ENCODE results near the gene WNT7B. TPM values are rescaled to one million over a fixed set of nuclear protein-coding genes. Genes with fewer than 3 reads are reported as not detected.

WNT7B gene
- total and polyA plus RNA-seq, 8 donors, result 0.06 to 2.0 TPM; not detected in 6

GRCh38 chr22:45992737-45993136 is 15.8 kb upstream of the WNT7B start:
- no peaks in the 10 kb centered on the region for H3K36me3 ChIP-seq
- H3K27ac ChIP-seq, result no peak overlapping the region
- 77 to 84% (median 81%) methylated on average over 3 of the region's 3 CpGs for WGBS, 5 donors
- no peak overlapping the region for H3K4me3 ChIP-seq
- intact Hi-C loops (cut with DNase I; ENCODE audit: low total_unique reads), result no loop called here
- peaks cover 21 to 36% (median 34%) of the 10 kb centered on the region in 4 donors for H3K4me1 ChIP-seq
- TF ChIP-seq POLR2A (IDR thresholded peaks at IDR 0.05), result no peak
- TF ChIP-seq, protein P1, sequence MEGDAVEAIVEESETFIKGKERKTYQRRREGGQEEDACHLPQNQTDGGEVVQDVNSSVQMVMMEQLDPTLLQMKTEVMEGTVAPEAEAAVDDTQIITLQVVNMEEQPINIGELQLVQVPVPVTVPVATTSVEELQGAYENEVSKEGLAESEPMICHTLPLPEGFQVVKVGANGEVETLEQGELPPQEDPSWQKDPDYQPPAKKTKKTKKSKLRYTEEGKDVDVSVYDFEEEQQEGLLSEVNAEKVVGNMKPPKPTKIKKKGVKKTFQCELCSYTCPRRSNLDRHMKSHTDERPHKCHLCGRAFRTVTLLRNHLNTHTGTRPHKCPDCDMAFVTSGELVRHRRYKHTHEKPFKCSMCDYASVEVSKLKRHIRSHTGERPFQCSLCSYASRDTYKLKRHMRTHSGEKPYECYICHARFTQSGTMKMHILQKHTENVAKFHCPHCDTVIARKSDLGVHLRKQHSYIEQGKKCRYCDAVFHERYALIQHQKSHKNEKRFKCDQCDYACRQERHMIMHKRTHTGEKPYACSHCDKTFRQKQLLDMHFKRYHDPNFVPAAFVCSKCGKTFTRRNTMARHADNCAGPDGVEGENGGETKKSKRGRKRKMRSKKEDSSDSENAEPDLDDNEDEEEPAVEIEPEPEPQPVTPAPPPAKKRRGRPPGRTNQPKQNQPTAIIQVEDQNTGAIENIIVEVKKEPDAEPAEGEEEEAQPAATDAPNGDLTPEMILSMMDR (IDR thresholded peaks at IDR 0.05), result no peak
- TF ChIP-seq EP300 (IDR thresholded peaks at IDR 0.05), result no peak
- no peak for TF ChIP-seq POLR2AphosphoS5 (IDR thresholded peaks at IDR 0.05)
- H3K9me3 ChIP-seq, result no peaks in the 10 kb centered on the region
- H3K27me3 ChIP-seq, result no peaks in the 10 kb centered on the region
- DNase-seq, result no peak

GRCh38 chr22:45991098-45991497 is 14.1 kb upstream of the WNT7B start:
- no peaks in the 10 kb centered on the region for H3K27me3 ChIP-seq
- peaks cover 0 to 3% (median 2%) of the 10 kb centered on the region in 4 donors for H3K9me3 ChIP-seq
- 68 to 82% (median 71%) methylated on average over 7 of the region's 7 CpGs for WGBS, 5 donors
- DNase-seq, result no peak
- intact Hi-C loops (cut with DNase I; ENCODE audit: low total_unique reads), result no loop called here
- H3K27ac ChIP-seq, result no peak overlapping the region
- H3K36me3 ChIP-seq, result no peaks in the 10 kb centered on the region
- no peak overlapping the region for H3K4me3 ChIP-seq
- no peak for TF ChIP-seq POLR2AphosphoS5 (IDR thresholded peaks at IDR 0.05)
- peaks cover 5 to 20% (median 17%) of the 10 kb centered on the region in 4 donors for H3K4me1 ChIP-seq

DNA sequence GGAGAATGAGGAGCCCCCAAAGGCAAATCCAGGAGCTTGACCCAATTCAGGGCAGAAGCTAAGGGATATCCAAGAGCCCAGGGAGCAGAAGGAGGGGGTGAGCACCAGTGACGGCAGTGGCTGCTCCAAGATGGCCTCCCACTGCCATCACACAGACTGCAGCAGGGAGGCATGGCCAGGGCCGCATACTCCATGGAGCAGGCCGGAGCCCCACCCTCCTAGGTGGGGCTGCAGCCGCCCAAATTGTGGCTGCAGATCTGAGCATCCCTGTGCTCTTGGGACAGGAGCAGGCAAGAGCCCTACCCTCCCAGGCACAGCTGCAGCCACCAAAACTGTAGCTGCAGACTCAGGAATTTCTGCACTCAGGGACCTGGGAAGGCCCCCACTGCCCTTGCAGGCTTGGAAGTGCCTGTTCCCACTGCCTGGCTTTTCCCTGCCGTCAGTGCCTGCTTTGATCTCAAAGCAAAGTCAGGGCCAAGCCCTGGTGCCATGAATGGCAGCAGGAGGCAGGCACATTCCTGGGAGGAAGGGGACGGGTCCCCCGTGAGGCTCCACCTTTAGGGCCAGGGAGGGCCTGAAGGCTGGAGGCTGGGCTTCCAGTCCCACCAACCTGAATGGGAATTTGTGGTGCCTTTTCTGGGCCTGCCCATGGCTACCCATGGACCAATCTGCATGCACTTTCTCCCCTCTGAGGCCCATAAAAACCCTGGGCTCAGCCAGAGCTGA is 10.3 kb upstream of the WNT7B start:
- TF ChIP-seq EP300 (IDR thresholded peaks at IDR 0.05), result no peak
- TF ChIP-seq POLR2A (IDR thresholded peaks at IDR 0.05), result no peak
- TF ChIP-seq, protein P1 (IDR thresholded peaks at IDR 0.05), result no peak
- no peak for TF ChIP-seq POLR2AphosphoS5 (IDR thresholded peaks at IDR 0.05)
- no peaks in the 10 kb centered on the region for H3K4me1 ChIP-seq
- no peak overlapping the region for H3K27ac ChIP-seq
- H3K4me3 ChIP-seq, result no peak overlapping the region
- no peaks in the 10 kb centered on the region for H3K36me3 ChIP-seq
- H3K27me3 ChIP-seq, result no peaks in the 10 kb centered on the region
- peaks cover 0 to 15% (median 10%) of the 10 kb centered on the region in 4 donors for H3K9me3 ChIP-seq
- intact Hi-C loops (cut with DNase I; ENCODE audit: low total_unique reads), result no loop called here
- DNase-seq, result no peak
- 78 to 94% (median 90%) methylated on average over 5 to 7 of the region's 7 CpGs for WGBS, 5 donors

GRCh38 chr22:45984316-45984916 is 7.5 kb upstream of the WNT7B start:
- Histone ChIP-seq H3K4me3 (no peak overlapping the region), H3K4me1 (peaks cover 0 to 1% (median 0%) of the 10 kb centered on the region in 4 donors), H3K36me3 (no peaks in the 10 kb centered on the region), H3K27me3 (no peaks in the 10 kb centered on the region), H3K27ac (no peak overlapping the region), H3K9me3 (peaks cover 0 to 15% (median 10%) of the 10 kb centered on the region in 4 donors)
- no peak for DNase-seq
- intact Hi-C loops (cut with DNase I; ENCODE audit: low total_unique reads), result no loop called here
- WGBS, 5 donors, result 73 to 92% (median 88%) methylated on average over 1 of the region's 1 CpG
- TF ChIP-seq EP300 (IDR thresholded peaks at IDR 0.05) (no peak), POLR2AphosphoS5 (IDR thresholded peaks at IDR 0.05) (no peak), POLR2A (IDR thresholded peaks at IDR 0.05) (no peak)
- TF ChIP-seq, protein P1 (IDR thresholded peaks at IDR 0.05), result no peak

All from stomach (tissue), 9 donors.